ENCODE results near the gene PPFIA4.

DNA sequence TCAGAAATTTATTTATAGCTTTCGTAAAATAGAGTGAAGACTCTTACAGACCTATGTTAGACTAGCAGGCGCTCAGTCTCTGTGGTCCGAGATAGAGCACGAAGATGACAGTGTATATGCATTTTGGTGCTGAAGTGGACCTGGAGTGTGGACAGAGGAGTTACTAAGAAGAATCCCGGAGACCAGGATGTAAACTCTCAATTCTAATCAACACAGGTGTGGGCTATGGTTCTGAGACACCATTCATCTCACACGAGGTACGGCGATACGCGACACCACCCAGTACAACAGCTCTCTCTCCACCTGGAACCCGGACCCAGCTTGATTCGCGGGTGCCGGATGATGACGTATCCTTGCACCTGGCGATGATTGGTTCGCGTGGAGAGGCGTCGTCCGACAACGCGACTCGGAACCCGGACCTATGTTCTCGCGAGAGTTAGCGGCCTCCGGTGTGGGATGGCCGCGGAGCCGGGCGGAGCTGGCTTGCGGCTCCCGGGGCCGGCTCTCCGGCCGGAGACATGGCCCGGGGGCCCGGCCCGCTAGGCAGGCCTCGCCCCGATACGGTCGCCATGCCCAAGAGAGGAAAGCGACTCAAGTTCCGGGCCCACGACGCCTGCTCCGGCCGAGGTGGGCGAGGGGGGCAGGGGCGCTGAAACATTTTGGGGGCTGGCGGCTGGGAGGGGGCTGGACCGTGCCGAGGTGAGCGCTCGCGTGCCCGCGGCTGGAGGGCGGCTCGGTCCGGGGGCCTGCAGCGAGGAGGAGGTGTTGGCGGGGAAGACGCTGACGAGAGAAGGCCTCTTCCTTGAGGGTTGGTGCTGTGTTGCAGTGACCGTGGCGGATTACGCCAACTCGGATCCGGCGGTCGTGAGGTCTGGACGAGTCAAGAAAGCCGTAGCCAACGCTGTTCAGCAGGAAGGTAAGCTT lies 19.1 kb upstream of the PPFIA4 start, which contains the start of gene TMEM183A:
- TF ChIP-seq, protein P1, sequence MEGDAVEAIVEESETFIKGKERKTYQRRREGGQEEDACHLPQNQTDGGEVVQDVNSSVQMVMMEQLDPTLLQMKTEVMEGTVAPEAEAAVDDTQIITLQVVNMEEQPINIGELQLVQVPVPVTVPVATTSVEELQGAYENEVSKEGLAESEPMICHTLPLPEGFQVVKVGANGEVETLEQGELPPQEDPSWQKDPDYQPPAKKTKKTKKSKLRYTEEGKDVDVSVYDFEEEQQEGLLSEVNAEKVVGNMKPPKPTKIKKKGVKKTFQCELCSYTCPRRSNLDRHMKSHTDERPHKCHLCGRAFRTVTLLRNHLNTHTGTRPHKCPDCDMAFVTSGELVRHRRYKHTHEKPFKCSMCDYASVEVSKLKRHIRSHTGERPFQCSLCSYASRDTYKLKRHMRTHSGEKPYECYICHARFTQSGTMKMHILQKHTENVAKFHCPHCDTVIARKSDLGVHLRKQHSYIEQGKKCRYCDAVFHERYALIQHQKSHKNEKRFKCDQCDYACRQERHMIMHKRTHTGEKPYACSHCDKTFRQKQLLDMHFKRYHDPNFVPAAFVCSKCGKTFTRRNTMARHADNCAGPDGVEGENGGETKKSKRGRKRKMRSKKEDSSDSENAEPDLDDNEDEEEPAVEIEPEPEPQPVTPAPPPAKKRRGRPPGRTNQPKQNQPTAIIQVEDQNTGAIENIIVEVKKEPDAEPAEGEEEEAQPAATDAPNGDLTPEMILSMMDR (IDR thresholded peaks at IDR 0.05; ENCODE audit: low read depth, low read length), result no peak
- TF ChIP-seq EZH2phosphoT487 (IDR thresholded peaks at IDR 0.05; ENCODE audit: low read depth), result no peak

Measured in OCI-LY3 (cell line).